ENCODE results near the gene THADA.
"Not testable (repeated sequence)": the region's sequence is repeated elsewhere in the genome, so short reads cannot be mapped to it uniquely, and the experiment has no call there.

THADA gene

DNA sequence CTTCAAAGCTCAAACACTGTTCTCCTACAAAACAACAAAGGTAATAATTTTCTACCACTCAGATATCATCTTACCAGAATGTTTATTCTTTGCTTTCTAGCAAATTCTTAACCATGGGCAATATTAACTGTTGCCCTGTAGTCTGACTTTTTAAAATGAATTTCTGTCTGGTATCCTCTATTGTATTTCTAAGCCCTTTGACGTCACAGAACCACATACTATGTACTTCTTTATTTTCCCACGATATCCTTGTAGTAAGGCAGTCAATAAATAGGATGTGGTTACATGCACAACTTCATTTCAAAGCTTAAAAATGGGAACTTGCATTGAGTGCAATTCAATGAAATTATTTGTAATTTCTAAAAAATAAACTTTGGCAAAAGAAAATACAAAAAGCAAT, 58.7 kb downstream of the THADA start:
- no peak for DNase-seq

DNA sequence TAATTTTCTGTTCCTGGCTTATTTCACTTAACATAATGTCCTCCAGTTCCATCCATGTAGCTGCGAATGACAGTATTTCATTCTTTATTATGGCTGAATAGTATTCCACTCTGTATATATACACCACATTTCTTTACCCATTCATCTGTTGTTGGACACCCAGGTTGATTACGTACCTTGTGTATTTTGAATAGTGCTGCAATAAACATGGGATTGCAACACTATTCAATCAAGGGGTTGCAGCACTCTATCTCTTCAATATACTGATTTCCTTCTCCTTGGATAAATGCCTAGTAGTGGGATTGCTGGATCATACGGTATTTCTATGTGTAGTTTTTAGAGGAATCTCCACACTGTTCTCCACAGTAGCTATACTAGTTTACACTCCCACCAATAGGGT, 61.3 kb downstream of the THADA start:
- DNase-seq: no peak

DNA sequence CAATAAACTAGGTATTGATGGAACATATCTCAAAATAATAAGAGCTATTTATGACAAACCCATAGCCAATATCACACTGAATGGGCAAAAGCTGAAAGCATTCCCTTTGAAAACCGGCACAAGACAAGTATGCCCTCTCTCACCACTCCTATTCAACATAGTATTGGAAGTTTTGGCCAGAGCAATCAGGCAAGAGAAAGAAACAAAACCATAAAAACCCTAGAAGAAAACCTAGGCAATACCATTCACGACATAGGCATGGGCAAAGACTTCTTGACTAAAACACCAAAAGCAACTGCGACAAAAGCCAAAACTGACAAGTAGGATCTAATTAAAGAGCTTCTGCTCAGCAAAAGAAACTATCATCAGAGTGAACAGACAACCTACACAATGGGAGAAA, 63.3 kb downstream of the THADA start:
- DNase-seq: not testable (repeated sequence)

DNA sequence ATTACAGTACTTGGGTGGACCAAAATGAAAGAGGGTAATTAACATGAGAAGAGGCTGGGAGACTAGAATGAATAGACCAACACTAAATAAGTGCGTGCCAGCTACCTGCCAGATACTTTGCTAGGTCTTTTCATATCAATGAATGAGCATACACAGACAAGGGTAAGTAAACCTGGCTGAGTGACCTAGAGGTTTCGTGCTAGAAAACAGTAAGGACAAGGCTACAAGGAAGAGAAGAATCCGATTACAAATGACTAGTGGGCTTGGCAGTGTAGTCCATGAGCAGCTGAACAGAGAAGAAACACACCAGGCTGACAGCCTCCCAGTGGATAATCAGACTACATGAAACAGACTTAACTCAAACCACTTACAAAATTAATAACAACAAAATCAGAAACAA, 64.6 kb downstream of the THADA start:
- DNase-seq: no peak

DNA sequence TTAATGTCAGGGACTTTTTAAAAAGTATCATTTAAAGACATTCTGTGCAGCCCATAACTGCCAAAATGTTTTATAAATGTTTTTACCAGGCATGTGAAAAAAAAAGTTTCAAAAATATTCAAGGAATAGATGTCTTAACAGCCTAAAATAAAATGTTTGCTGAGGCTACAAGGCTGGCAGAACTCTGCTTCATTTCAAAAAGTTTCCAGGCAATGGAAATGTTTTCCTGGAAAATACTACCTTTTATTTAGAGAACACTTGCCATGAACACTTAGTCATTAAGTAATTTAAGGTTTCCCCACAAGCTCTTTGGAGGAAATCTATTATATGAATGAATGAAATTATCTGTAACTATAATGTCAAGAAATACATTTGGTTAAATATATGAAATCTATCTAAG, 68.8 kb downstream of the THADA start:
- no peak for DNase-seq

DNA sequence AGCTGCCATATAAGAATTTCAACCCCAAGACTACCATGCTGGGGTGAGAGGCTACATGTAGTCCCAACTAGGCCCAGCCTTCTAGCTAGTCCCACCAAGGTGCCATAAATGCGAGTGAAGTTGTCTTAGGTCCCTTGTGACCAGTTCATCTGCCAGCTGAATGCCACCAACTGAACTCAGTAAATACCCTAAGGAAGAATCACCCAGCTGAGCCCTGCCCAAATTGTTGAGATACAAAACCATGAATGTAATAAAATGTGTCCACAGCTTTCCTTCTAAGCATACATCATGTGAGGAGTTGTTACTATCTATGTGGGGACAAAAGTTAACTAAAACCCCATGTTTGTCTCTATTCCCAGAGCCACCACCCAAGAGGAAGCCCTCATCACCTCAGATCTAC, 70.3 kb downstream of the THADA start:
- DNase-seq: no peak

DNA sequence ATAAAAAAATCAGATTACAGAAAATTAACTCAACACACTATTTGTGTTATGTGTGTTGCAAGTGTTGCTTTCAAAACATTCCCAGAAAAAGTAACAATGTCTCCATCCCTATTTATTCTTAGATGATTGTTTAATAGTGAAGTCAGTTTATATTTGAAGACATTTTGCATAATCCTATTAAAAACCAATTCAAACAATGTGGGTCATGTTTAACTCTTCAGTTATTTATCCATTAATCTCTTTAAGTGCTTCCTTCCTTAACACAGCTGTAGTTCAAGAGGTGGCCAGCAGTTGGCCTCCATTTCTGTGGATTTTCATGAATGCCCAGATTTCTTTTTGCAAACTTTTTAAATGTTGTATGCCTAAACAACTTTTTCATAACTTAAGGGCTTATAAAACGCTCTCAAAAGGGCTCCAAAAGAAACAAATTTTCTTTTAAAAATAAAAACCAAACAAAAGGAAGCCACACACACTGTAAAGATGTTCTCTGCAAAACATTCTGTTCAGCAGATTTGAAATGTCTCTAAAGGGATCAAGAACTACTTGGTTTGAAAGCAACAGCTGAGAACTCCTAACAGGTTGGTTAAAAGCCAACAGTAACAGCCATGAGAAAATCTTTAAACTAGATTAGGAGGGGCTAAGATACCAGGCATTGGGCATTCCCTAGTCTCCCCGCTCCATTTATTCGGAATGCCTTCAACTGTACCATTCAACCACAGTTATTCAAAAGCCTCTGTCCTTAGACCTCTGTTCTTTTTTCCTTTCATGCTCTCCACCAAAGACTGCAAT, 71.5 kb downstream of the THADA start:
- DNase-seq: no peak

DNA sequence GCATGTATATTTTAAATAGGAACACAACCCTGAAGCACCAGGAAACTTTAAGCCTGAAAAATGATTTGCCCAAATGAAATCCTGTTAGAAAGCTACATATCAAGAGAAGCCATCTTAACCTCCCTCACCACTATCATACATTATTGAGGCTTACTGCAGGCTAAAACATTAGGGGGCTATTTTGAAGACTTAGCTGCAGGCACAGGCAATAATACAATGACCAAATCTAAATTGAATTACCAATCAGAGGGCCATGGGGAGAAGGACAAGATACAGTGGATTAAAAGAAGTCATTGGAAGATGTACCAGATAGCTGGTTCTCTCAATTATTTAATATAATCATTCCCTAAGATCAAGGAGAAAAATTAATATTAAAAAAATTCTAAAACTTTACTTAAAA, 73.7 kb downstream of the THADA start:
- DNase-seq: no peak

DNA sequence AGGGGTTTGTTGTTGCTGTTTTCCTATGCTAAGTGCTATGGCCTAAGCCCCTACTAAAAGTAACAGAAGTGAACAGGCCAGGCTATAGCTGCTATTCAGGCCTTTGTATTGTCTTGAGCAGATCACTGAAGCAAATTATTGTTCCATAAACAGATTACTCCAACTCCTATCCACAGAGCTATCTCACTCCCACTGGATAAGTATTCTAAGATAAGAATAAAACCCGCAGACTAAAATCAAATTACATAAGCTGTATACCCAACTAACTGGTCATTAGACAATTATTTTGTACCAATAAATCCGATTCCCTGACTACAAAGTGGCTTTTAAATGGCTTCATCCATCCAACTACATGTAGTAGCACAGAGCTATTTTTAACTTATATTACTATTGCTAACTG, 74.3 kb downstream of the THADA start:
- DNase-seq: no peak

DNA sequence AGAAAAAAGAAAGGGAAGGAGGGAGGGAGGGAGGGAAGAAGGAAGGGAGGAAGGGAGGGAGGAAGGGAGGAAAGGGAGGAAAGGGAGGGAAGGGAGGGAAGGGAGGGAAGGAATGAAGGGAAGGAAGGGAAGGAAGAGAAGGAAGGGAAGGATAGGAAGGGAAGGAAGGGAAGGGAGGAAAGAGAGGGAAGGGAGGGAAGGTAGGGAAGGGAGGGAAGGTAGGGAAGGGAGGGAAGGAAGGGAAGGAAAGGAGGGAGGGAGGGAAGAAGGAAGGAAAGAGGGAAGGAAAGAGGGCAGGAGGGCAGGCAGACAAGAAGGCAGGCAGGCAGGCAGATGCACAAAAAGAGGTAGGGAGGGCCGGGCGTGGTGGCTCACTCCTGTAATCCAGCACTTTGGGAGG, 74.9 kb downstream of the THADA start:
- DNase-seq: no peak

DNA sequence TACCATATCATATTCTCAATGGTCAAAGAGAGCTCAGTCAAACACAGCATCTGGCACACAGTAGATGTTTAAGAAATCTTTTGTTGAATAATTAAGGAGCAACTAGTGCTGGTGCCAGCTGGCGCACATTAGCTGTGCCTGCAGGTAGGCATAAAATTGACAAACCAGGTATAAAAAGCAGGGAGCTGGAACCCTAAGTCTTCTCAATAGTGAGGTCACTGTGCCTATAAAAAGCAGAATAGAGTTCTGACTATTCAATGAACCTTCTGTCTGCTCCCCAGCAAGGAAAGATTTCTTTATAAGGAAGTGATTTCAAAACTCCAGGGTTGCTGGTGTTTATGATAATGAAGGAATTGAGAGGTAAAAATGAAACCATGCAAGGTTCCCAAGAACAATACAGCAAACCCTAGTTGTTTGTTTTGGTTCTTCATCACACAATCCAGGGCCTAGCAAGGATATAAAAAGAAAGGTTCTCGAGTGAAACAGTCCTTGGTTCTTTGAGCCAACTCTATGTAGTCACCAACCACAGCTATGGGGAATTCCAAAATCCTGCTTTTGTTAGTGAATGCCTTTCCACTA, 76.1 kb downstream of the THADA start:
- no peak for DNase-seq

DNA sequence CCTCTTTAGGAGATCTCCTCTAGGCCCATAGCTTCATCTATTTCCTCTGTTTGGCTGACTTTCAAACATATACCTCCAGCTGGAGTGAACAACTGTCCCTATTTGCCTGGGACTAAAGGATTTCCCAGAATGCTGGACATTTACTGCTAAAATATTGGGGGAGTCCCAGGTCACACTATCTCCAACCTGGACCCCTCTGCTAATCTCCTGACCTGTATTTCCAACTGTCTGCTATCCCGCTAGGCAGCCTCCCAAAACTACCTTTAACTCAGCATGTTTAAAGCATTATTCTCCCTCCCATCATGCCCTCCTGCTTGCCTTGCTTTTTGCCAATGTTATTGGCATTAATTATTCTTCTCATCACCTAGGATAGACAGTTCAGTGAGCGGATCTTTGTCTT, 77.1 kb downstream of the THADA start:
- DNase-seq: no peak

DNA sequence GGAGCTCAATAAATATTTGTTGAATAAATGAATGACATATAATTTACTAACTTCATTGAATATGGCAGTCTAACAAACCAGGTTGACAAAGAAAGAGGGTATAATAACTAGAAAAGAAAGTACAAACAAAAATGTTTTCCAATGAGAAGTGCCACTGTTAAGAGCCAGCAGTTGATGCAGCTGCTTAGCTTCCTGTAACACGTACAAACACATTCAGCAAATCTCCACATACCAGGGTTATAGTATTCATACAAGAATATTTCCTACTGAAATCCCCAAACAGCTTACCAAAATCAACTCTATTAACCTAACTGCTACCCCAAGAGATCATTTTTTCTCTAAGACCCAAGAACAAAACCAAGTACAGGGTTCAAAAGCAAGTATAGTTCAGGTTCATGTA, 77.7 kb downstream of the THADA start:
- DNase-seq: no peak

DNA sequence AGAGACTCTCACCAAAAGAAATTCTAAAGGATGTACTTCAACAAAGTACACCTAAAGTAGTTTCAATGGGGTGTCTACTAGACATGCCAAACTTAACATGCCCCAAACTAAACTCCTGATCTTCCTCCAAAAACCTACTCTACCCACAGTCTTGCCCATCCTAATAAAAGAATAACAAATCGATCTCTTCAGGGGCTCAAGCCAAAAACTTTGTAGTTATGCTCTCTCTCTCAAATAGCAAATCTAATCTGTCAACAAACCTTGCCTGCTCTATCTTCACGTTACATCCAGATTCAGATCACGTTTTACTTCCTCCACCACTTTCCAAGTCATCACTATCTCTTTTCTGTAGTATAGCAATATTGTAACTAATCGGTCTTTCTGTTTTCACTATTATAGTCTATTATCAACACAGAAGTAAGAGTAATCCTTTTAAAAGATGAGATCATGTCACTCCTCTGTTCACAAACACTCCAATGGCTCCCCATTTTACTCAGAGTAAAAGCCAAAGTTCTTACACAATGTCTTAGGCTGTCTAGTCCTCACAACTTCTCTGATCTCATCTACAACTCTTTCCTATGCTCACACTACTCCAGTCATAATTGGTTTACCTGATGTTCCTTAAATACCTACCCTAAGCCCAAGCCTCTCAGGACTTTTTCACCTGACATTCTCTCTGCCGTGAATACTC, 79.9 kb downstream of the THADA start:
- no peak for DNase-seq

DNA sequence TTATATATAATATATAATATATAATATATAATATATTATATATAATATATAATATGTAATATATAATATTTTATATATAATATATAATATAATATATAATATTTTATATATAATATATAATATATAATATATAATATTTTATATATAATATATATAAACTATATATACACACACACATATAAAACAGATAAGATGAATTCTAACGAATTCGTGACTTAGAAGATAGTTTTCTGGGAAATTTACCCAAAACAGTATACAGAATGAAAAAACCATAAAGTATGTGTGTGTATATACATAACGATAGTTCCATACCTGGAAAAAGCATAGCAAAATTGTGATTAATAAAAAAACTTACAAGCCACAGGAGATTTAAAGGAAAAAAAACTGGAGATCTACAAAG, 80.6 kb downstream of the THADA start:
- no peak for DNase-seq

DNA sequence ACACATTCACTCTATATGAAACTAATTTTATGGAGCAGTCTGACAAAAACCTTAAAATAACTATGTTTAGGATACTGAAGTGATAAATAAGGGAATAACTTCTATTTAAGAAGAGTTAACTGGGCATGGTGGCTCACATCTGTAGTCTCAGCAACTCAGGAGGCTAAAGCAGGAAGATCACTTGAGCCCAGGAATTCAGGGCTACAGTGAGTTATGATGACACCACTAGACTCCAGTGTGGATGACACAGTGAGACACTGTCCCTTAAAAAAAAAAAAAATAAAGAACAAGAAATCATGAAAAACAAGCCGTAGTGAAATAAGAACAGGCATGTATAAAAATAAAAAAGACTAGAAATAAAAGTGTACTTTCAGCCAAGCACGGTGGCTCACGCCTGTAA, 82.0 kb downstream of the THADA start:
- DNase-seq: no peak

DNA sequence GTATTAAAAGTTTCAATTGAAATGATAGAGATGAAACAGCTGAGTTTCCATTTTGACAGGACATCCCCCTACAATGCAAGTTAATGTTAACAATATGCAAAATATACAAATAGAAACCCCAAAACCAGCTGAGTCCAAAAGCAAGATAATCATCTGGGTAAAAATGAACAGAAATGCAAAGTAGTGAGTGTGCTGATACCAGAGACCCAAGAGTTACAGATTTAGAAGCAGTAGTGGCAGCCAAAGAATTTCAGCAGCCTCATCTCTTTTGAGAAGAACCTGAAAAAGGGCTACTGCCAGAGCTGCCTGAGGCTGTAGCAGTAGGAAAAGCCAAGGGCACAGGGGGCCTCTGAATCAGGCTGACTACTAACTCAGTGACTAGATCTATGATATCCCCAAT, 82.6 kb downstream of the THADA start:
- no peak for DNase-seq

DNA sequence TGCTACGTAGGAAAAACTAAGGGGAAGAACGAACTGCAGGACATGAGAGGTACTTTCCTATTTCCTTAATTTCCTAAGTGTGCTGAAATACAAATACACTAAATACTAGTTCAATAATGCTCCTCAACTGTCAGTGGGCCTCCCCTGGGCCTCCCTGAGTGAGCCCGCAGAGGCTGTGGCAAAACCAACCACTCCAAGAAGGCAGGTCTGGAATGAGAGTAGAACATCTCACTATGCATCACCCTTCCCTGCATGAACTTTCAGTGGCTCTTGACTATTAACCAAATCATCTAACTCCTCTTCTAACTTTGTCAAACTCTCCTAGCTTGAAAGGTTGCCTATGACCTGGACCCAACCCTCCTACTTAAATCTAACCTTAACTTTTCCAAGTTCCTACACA, 84.6 kb downstream of the THADA start:
- no peak for DNase-seq

DNA sequence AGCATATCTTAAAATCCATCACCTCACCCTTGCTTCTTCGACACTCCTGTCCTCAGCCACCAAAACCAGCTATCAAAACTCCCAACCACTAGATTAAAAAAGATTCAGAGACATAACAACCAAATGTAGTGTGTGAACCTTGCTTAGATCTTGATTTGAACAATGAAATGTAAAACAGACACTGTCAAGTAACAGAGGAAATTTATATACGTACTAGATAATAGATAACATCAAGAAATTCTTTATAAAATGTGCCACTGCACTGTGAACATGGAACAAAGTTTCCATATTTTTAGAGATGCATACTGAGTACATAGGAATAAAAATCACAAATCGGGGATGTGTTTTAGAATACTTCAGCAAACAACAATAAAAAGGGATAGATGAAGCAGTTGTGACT, 86.0 kb downstream of the THADA start:
- DNase-seq: no peak

DNA sequence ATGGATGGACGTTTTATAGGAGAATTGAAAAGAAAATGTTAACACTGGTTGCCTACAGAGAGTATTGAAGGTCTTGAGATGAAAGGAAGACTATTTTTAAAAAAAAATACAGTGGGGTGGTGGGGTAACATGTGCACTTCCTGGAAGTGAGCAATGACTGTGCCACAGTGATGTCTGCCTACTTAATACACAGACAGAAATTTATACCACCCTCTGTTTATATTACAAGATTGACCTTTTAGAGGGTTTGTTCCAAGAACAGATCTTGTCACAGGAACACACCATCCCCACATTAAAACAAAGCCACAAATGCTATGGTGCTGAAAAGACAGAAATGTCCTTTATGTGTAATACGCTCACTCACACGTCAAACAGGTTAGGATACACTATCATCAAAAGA, 87.6 kb downstream of the THADA start:
- no peak for DNase-seq

DNA sequence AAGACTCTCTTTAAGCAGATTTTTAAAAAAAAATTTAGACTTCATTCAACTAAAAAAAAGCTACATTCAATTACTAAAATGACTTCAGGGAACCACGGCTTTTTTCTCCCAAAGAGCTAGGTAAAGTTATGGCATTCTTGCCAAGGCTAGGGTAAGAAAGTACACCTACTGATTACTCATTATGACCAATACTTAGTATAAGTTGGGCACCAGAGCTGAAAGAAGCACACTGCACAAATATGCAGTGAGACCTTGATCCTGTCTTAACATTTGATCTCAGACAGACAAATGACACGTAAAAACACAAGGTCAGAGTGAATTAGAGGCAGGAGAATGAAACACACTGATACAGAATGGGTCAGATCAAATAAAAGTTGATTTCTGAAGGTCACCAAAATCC, 88.7 kb downstream of the THADA start:
- no peak for DNase-seq

DNA sequence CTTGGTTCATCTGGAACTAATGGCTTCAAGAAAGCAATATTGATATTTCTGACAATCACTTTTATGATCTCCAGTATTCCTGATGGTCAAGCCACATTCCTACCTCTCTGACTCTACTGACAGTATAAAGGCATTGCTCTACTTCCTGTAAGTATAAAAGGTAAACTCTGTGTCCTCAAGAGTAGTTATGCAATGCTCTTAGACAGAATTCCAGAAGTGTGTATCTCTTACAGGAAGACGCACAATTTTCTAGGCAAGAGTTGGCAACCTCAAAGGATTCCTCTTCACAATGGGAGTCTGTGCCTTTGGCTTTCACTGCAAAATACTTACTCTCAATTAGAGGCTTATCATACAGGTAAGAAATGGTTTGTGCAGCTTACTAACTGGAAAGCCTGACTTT, 100.1 kb downstream of the THADA start:
- no peak for DNase-seq

DNA sequence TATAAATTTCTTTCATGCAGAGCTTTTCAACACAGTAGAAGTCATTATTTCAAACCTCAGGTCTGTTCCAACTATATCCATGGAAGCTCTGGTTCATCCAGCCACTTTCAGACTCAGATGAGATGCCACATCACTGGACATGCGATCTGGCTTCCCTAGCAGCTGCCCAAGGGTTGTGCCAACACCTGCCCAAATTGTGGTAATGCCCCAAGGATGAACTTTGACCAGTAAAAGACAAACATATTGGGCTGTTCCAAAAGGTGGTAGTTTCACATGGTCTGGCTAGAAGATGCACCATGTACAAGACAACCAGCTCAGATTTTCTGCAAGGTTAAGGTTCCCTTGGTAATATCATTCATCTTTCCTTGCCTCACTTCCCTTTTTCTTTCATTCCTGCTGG, 101.9 kb downstream of the THADA start:
- DNase-seq: no peak

DNA sequence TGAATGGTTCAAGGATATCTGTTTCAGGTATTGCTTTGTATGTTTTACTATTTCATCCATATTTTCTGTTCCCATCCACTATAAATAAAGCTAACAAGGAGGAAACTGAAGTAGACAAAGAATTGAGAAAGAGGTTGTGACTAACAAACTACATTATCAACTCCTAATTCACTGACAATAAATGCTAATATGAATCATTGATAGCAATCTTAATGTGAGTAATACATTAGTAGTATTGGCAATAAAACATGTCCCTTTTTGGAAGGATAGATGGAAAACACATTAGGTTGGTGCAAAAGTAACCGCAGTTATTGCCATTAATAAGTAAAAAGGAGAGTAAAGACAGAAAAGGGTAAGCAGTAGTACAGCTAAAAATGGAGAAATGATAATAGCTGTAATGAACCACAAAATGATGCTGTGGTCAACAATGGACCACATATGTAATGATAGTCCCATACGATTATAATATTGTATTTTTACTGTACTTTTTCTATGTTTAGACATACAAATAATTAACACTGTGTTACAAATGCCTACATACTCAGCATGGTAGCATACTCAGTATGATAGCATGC, 104.7 kb downstream of the THADA start:
- DNase-seq: no peak

Data from T-helper 9 cell (primary cell).